Vagina (tissue), 2 donors: ENCODE measurements around the gene TANGO6. TPM values are rescaled to one million over a fixed set of nuclear protein-coding genes. Genes with fewer than 3 reads are reported as not detected.

ENCODE experiments used
- DNase-seq, 2 donors: peaks; one replicate each; pipeline ENCODE4 v3.0.0-alpha.2; 2017; ENCODE audit errors: extremely low spot score in 2 of 2
- H3K27ac ChIP-seq: fragments of 200-600 bp; sonication (generic); one replicate; pipeline ENCODE4 v1.5.1; 2019
- H3K27me3 ChIP-seq: fragments of 200-600 bp; sonication (generic); one replicate; pipeline ENCODE4 v1.5.1; 2019
- H3K36me3 ChIP-seq, 2 donors: fragments of 200-600 bp; sonication (generic); one replicate each; pipeline ENCODE4 v1.5.1; 2017 to 2019
- H3K4me1 ChIP-seq: fragments of 200-600 bp; sonication (generic); one replicate; pipeline ENCODE4 v1.5.1; 2019
- H3K4me3 ChIP-seq, 2 donors: fragments of 200-600 bp; sonication (generic); 1 replicate in 1 of 2; 2 replicates in 1 of 2; pipeline ENCODE4 v1.5.1; 2016 to 2019
- H3K9me3 ChIP-seq: fragments of 200-600 bp; sonication (generic); one replicate; pipeline ENCODE4 v1.5.1; 2019
- POLR2A ChIP-seq, 2 donors: fragments of 450-650 bp; IDR thresholded peaks; one replicate each; pipeline ENCODE4 v1.6.1; 2017; ENCODE audit warnings: antibody characterized with exemption in 2 of 2, mild to moderate bottlenecking in 2 of 2, moderate library complexity in 2 of 2
- POLR2AphosphoS5 ChIP-seq, 2 donors: sonication (generic); formaldehyde crosslinking; IDR thresholded peaks; one replicate each; pipeline ENCODE4 v1.9.0; 2017; ENCODE audit warnings: antibody characterized with exemption in 2 of 2, mild to moderate bottlenecking in 2 of 2, low read depth in 1 of 2; ENCODE audit not compliant: insufficient read depth in 1 of 2
- intact Hi-C: fragments of 100-400 bp; cut with DNase I; formaldehyde crosslinking; loops from one replicate; pipeline ENCODE4 v1.15.1; 2023
- total RNA-seq: library from RNA; depleted of rRNA; stranded (reverse); fragments of >200 nt; gene quantifications from one replicate; pipeline ENCODE4 v1.2.3, GENCODE V29; 2016
- TF ChIP-seq, protein P1 (sequence below), 3 experiments: fragments of 450-650 bp in 2 of 3; fragments of 200-600 bp in 1 of 3; sonication (generic) in 1 of 3; IDR thresholded peaks; one replicate each; pipeline ENCODE4 v1.5.1; 2017 to 2019; ENCODE audit warnings: antibody characterized with exemption in 3 of 3, mild to moderate bottlenecking in 2 of 3, moderate library complexity in 2 of 3

TANGO6 gene
- total RNA-seq, 1 donor from 2014 or later, result 21.9 TPM

DNA sequence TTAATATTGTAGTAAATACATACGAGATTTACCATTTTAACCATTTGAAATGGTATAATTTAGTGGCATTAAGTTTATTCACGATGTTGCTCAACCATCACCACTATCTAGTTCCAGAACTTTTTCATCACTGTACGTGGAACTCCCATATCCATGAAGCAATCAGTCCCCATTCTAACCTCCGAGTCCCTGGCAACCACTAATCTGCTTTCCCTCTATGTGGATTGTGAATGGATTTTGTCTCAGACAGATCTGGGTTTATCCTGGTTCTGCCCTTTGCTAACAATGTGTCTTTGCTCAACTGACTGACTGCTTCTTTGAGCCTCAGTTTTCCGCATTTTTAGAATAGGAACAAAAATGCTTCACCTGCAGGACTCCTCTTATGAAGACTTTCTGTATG is 51.4 kb downstream of the TANGO6 start:
- Histone ChIP-seq H3K27me3 (no peaks in the 10 kb centered on the region), H3K4me3 (no peak overlapping the region), H3K36me3 (no peaks in the 10 kb centered on the region), H3K9me3 (no peaks in the 10 kb centered on the region), H3K27ac (no peak overlapping the region), H3K4me1 (no peaks in the 10 kb centered on the region)
- TF ChIP-seq POLR2A (IDR thresholded peaks at IDR 0.05), result no peak
- TF ChIP-seq, protein P1, sequence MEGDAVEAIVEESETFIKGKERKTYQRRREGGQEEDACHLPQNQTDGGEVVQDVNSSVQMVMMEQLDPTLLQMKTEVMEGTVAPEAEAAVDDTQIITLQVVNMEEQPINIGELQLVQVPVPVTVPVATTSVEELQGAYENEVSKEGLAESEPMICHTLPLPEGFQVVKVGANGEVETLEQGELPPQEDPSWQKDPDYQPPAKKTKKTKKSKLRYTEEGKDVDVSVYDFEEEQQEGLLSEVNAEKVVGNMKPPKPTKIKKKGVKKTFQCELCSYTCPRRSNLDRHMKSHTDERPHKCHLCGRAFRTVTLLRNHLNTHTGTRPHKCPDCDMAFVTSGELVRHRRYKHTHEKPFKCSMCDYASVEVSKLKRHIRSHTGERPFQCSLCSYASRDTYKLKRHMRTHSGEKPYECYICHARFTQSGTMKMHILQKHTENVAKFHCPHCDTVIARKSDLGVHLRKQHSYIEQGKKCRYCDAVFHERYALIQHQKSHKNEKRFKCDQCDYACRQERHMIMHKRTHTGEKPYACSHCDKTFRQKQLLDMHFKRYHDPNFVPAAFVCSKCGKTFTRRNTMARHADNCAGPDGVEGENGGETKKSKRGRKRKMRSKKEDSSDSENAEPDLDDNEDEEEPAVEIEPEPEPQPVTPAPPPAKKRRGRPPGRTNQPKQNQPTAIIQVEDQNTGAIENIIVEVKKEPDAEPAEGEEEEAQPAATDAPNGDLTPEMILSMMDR (IDR thresholded peaks at IDR 0.05), result no peak
- TF ChIP-seq POLR2AphosphoS5 (IDR thresholded peaks at IDR 0.05; ENCODE audit: insufficient read depth in 1 of 2, low read depth in 1 of 2), result no peak
- intact Hi-C loops, result no loop called here
- DNase-seq, result no peak

DNA sequence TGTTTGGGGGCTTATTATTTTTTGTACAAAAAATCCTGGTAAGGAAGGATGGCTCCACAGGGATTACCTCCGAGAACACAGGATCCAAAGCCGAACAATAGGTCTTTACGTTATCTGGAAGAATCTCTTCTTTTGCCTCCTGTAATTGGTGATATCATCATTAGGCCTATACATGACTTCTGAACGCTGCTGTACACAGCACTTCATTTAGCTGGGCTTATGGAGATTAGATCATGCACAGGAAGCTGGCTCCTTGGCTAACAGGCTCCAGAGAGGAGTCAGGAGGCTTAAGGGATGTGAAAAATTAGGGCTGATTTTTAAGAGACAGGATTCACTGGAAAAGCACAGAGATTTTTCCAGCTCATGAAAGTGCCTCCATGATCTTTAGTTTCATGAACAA is 54.7 kb downstream of the TANGO6 start:
- Histone ChIP-seq H3K4me1 (no peaks in the 10 kb centered on the region), H3K36me3 (no peaks in the 10 kb centered on the region), H3K27ac (no peak overlapping the region), H3K27me3 (no peaks in the 10 kb centered on the region), H3K9me3 (no peaks in the 10 kb centered on the region), H3K4me3 (no peak overlapping the region)
- TF ChIP-seq POLR2AphosphoS5 (IDR thresholded peaks at IDR 0.05; ENCODE audit: insufficient read depth in 1 of 2, low read depth in 1 of 2), result no peak
- TF ChIP-seq, protein P1 (IDR thresholded peaks at IDR 0.05), result no peak
- TF ChIP-seq POLR2A (IDR thresholded peaks at IDR 0.05), result no peak
- intact Hi-C loops, result no loop called here
- DNase-seq, result no peak

DNA sequence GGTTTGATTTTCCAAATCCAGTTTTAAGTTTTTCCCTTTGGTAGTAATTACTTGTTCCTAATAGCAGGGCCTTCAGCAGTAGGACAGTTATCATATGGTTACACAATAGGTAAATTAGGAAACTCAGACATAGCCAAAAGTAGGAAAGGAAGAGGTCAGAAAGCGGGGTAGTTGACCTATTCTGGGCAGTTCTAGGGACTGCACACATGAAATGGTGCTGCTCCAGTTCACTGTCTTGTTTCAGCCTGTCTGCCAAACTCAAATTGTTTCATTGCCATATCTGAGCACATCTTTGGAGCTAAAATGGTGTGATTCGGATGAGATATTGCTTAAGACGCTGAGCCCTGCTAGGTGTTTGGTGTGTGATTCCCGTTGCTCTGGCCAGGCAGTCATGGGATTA is 56.7 kb downstream of the TANGO6 start:
- Histone ChIP-seq H3K36me3 (no peaks in the 10 kb centered on the region), H3K27ac (no peak overlapping the region), H3K9me3 (no peaks in the 10 kb centered on the region), H3K4me1 (no peaks in the 10 kb centered on the region), H3K27me3 (no peaks in the 10 kb centered on the region), H3K4me3 (no peak overlapping the region)
- no peak for DNase-seq
- TF ChIP-seq POLR2A (IDR thresholded peaks at IDR 0.05) (no peak), POLR2AphosphoS5 (IDR thresholded peaks at IDR 0.05; ENCODE audit: insufficient read depth in 1 of 2, low read depth in 1 of 2) (no peak)
- TF ChIP-seq, protein P1 (IDR thresholded peaks at IDR 0.05), result no peak
- intact Hi-C loops, result no loop called here

DNA sequence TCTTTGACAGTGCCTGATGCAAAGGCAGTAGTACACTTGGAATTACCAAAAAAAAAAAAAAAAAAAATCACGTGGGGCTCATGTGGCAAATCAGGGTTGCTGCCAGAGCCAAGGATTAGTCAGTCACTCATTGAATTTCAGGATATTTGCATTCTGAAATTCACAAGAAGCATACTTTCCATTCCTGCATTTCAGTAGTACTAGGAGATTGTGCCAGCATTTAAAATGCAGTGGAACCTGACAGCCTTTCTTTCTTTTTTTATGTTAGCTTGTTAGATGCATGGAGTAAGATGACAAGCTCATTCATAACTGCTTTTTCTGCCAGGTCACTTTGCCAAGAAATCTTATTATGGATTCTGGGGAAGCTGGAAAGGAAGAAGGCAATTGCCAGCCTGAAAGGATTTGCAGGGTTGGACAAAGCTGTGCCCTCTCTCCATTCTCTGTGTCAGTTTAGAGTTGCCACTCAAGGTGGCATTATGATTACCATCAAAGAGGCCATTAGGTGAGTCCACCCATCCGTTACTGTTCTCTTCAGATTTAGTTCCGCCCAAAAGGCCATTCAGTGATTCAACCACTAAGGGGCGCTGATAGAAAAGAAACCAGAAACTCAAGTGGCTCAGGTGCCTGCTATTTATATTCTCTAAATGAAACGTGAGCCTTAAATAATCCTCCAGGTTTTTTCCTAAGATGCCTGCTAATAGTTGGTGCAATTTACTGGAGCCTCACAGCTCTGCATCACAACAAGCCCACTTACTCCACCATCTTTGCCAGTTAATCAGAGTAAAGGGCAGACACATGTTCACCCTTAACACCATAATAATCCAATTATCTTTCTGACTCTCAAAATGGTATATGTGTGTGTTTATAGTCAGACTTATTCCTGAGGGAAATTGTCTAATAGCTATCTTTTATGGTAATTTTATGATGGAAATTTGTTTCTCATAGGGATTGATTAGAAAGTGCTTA is 59.0 kb downstream of the TANGO6 start:
- no peak overlapping the region for H3K27ac ChIP-seq
- no peaks in the 10 kb centered on the region for H3K9me3 ChIP-seq
- DNase-seq, result no peak
- no peaks in the 10 kb centered on the region for H3K27me3 ChIP-seq
- TF ChIP-seq POLR2A (IDR thresholded peaks at IDR 0.05), result no peak
- TF ChIP-seq, protein P1 (IDR thresholded peaks at IDR 0.05), result peak in 1 of 3 experiments; percentile 40
- no peaks in the 10 kb centered on the region for H3K36me3 ChIP-seq
- H3K4me3 ChIP-seq, result no peak overlapping the region
- intact Hi-C loops, result no loop called here
- H3K4me1 ChIP-seq, result no peaks in the 10 kb centered on the region

DNA sequence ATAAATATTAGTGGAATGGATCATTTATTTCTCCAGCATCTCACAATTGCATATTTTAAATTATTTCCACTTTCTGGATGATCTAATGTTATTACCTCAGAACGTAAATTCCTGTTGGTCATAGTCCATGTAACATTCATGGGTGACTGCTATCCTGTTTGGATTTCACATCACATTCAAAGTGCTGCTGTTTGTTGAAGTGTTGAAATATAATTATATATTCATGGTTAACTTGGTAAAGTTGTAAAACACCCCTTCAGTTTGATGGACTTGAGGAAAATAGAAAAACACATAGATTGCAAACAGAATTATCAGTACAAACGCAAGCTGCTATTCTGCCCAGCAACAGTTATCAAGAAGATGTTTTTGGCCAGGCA is 59.6 kb downstream of the TANGO6 start:
- DNase-seq, result no peak
- Histone ChIP-seq H3K36me3 (no peaks in the 10 kb centered on the region), H3K27ac (no peak overlapping the region), H3K27me3 (no peaks in the 10 kb centered on the region), H3K4me1 (no peaks in the 10 kb centered on the region), H3K9me3 (no peaks in the 10 kb centered on the region), H3K4me3 (no peak overlapping the region)
- intact Hi-C loops, result no loop called here
- TF ChIP-seq, protein P1 (IDR thresholded peaks at IDR 0.05), result no peak
- TF ChIP-seq POLR2AphosphoS5 (IDR thresholded peaks at IDR 0.05; ENCODE audit: insufficient read depth in 1 of 2, low read depth in 1 of 2), result no peak
- TF ChIP-seq POLR2A (IDR thresholded peaks at IDR 0.05), result no peak
